OCI-LY7 (cell line): Measurements from ENCODE around the gene NAT9. TPM values are rescaled to one million over a fixed set of nuclear protein-coding genes. Genes with fewer than 3 reads are reported as not detected.

Experiments
- BruUV-seq: library from RNA; stranded (reverse); fragments of 400-500 nt; replicated peaks from 2 replicates; lab custom pipeline; 2021; lab: Mats Ljungman, UMichigan
- CTCF ChIA-PET: fragments of 300-600 bp; sonication (Branson Sonifier 250); formaldehyde crosslinking; loops from one replicate; lab custom pipeline; 2022; ENCODE audit warnings: antibody characterized with exemption; ENCODE audit not compliant: unreplicated experiment; lab: Charles Lee
- POLR2A ChIA-PET: fragments of 300-600 bp; sonication (Branson Sonifier 250); formaldehyde crosslinking; loops from one replicate; lab custom pipeline; 2022; ENCODE audit warnings: antibody characterized with exemption; lab: Charles Lee
- DNase-seq: peaks from one replicate; pipeline ENCODE4 v3.0.0-alpha.2; 2015; ENCODE audit warnings: low spot score
- H2AFZ ChIP-seq: fragments of 200-600 bp; sonication (generic), shearing (Covaris generic); 2 replicates; pipeline ENCODE4 v1.6.1; 2014; ENCODE audit warnings: mild to moderate bottlenecking, antibody characterized with exemption, low read length, moderate library complexity
- H3K27ac ChIP-seq: fragments of 200-600 bp; sonication (generic); 2 replicates; pipeline ENCODE4 v1.5.1; 2014; ENCODE audit warnings: mixed run types, low read depth, mild to moderate bottlenecking, moderate library complexity, low read length, inconsistent platforms; ENCODE audit not compliant: poor library complexity, severe bottlenecking
- H3K36me3 ChIP-seq: fragments of 200-600 bp; sonication (generic); 2 replicates; pipeline ENCODE4 v1.6.1; 2014; ENCODE audit warnings: mild to moderate bottlenecking, antibody characterized with exemption, low read length, moderate library complexity, mixed read lengths; ENCODE audit not compliant: insufficient read depth
- H3K4me1 ChIP-seq: fragments of 200-600 bp; sonication (generic); 2 replicates; pipeline ENCODE4 v1.5.1; 2014; ENCODE audit warnings: mild to moderate bottlenecking, low read length; ENCODE audit not compliant: insufficient read depth, poor library complexity, severe bottlenecking
- H3K4me2 ChIP-seq: fragments of 200-600 bp; sonication (generic); 2 replicates; pipeline ENCODE4 v1.6.1; 2014; ENCODE audit warnings: mild to moderate bottlenecking, low read length
- H3K4me3 ChIP-seq: fragments of 200-600 bp; sonication (generic); 2 replicates; pipeline ENCODE4 v1.5.1; 2014; ENCODE audit warnings: mild to moderate bottlenecking, low read depth, low read length; ENCODE audit not compliant: poor library complexity, severe bottlenecking
- H3K79me2 ChIP-seq: fragments of 200-600 bp; sonication (generic); 2 replicates; pipeline ENCODE4 v1.6.1; 2016; ENCODE audit warnings: low read depth, mild to moderate bottlenecking, low read length, moderate library complexity, mixed read lengths; ENCODE audit not compliant: insufficient read depth
- H3K9me2 ChIP-seq: fragments of 200-600 bp; sonication (generic); 2 replicates; pipeline ENCODE4 v1.6.1; 2016; ENCODE audit warnings: mild to moderate bottlenecking, low read length, mixed read lengths; ENCODE audit not compliant: insufficient read depth
- H3K9me3 ChIP-seq: fragments of 200-600 bp; sonication (generic); 2 replicates; pipeline ENCODE4 v1.6.1; 2014; ENCODE audit warnings: mild to moderate bottlenecking, mixed run types, low read length, mixed read lengths
- H4K20me1 ChIP-seq: fragments of 200-600 bp; sonication (generic); 2 replicates; pipeline ENCODE4 v1.6.1; 2014; ENCODE audit warnings: mild to moderate bottlenecking, antibody characterized with exemption, low read length, moderate library complexity, mixed read lengths; ENCODE audit not compliant: insufficient read depth
- EZH2phosphoT487 ChIP-seq: fragments of 200-600 bp; sonication (generic); IDR thresholded peaks from 2 replicates; pipeline ENCODE4 v1.6.1; 2018; ENCODE audit warnings: low read depth, borderline replicate concordance, mild to moderate bottlenecking, mixed run types, antibody characterized with exemption, low read length, moderate library complexity, mixed read lengths
- intact Hi-C: fragments of 100-400 bp; cut with micrococcal nuclease; formaldehyde crosslinking; loops from one replicate; pipeline ENCODE4 v1.10.0; 2022; ENCODE audit not compliant: unreplicated experiment
- total RNA-seq, 2 experiments: library from RNA; depleted of rRNA in 1 of 2; stranded (reverse); fragments of >200 nt in 1 of 2; shearing (Covaris generic) in 1 of 2; gene quantifications; 2 replicates each; pipeline ENCODE4 v1.2.3, GENCODE V29; 2014 to 2022
- TF ChIP-seq, protein P1 (sequence below): fragments of 200-600 bp; sonication (generic); conservative IDR thresholded peaks from 2 replicates; pipeline ENCODE4 v1.5.1; 2014; ENCODE audit warnings: mild to moderate bottlenecking, antibody characterized with exemption, low read length, moderate library complexity, mixed read lengths

The NAT9 gene
- total RNA-seq, 2 experiments from 2014 or later, result 77.2 to 87.9 TPM

DNA sequence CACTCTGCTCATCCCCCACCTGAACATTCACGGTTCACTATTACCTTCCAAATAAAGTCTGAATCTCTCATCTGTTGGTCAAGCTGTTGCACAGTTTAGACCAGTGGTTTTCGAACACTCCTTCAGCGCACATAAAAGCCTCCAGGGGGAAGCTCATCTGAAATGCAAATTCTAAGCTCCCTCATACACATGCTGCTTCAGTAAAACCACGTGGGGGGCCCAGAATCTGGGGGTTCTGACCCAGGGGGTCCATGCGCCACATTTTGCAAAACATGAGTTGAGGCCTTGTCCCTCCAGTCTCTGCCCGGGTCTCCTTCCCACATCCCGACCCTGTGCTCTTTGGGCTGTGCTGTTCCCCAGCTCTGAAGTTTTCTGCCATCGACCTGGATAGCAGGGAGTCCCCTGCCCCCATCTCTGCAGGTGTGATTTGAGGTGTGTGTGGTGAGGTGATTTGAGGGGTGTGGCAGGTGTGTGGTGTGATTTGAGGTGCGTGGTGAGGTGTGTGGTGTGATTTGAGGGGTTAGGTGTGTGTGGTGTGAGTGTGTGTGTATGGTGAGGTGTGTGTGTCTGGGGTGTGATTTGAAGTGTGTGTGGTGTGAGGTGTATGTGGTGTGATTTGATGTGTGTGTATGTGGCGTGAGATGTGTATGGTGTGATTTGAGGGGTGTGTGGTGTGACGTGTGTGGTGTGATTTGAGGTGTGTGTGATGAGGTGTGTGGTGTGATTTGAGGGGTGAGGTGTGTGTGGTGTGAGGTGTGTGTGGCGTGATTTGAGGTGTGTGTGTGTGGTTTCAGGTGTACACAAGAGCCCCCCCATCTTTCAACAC is 43.9 kb downstream of the NAT9 start:
- DNase-seq, result no peak
- no peaks in the 10 kb centered on the region for H3K9me2 ChIP-seq
- H3K27ac ChIP-seq, result no peak overlapping the region
- H3K36me3 ChIP-seq, result no peaks in the 10 kb centered on the region
- no peaks in the 10 kb centered on the region for H3K79me2 ChIP-seq
- ChIA-PET POLR2A (interaction anchor here (0.7 kb wide), 1 partner anchor 98 kb away, joined by 3 read pairs; no protein-coding TSS in a partner anchor), CTCF (no interaction called here)
- BruUV-seq, result no TSS peak
- no peaks in the 10 kb centered on the region for H4K20me1 ChIP-seq
- intact Hi-C loops, result no loop called here
- H3K4me3 ChIP-seq, result no peak overlapping the region
- peaks cover 12% of the 10 kb centered on the region for H3K4me1 ChIP-seq
- TF ChIP-seq, protein P1, sequence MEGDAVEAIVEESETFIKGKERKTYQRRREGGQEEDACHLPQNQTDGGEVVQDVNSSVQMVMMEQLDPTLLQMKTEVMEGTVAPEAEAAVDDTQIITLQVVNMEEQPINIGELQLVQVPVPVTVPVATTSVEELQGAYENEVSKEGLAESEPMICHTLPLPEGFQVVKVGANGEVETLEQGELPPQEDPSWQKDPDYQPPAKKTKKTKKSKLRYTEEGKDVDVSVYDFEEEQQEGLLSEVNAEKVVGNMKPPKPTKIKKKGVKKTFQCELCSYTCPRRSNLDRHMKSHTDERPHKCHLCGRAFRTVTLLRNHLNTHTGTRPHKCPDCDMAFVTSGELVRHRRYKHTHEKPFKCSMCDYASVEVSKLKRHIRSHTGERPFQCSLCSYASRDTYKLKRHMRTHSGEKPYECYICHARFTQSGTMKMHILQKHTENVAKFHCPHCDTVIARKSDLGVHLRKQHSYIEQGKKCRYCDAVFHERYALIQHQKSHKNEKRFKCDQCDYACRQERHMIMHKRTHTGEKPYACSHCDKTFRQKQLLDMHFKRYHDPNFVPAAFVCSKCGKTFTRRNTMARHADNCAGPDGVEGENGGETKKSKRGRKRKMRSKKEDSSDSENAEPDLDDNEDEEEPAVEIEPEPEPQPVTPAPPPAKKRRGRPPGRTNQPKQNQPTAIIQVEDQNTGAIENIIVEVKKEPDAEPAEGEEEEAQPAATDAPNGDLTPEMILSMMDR, result no peak
- no peak overlapping the region for H2AFZ ChIP-seq
- H3K9me3 ChIP-seq, result peaks cover 10% of the 10 kb centered on the region
- H3K4me2 ChIP-seq, result no peak overlapping the region

DNA sequence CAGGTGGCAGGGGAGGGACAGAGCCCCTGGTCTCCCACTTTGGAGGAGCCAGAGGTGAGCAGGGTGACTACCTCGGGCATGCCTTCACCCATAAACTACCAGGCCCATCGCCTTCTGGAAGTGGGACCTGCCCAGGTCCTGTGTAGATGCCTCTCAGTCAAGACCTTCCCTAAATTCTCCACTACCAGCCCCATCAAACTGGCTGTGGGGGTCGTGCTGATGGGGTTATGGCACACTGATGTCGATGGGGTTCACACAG is 44.9 kb downstream of the NAT9 start:
- BruUV-seq, result no TSS peak
- Histone ChIP-seq H3K36me3 (no peaks in the 10 kb centered on the region), H3K27ac (no peak overlapping the region), H3K9me3 (peaks cover 10% of the 10 kb centered on the region), H4K20me1 (no peaks in the 10 kb centered on the region), H2AFZ (no peak overlapping the region), H3K4me2 (no peak overlapping the region), H3K4me3 (no peak overlapping the region), H3K79me2 (no peaks in the 10 kb centered on the region), H3K4me1 (peaks cover 2% of the 10 kb centered on the region), H3K9me2 (no peaks in the 10 kb centered on the region)
- ChIA-PET POLR2A (interaction anchor here (0.7 kb wide), 1 partner anchor 99 kb away, joined by 3 read pairs; no protein-coding TSS in a partner anchor), CTCF (no interaction called here)
- no peak for DNase-seq
- TF ChIP-seq, protein P1, result no peak
- TF ChIP-seq EZH2phosphoT487, result no peak
- intact Hi-C loops, result no loop called here
